Measurements from ENCODE around the gene ALCAM. TPM values are rescaled to one million over a fixed set of nuclear protein-coding genes. Genes with fewer than 3 reads are reported as not detected.

ALCAM gene
- total RNA-seq, 1 donor from 2014 or later: 26.1 TPM

DNA sequence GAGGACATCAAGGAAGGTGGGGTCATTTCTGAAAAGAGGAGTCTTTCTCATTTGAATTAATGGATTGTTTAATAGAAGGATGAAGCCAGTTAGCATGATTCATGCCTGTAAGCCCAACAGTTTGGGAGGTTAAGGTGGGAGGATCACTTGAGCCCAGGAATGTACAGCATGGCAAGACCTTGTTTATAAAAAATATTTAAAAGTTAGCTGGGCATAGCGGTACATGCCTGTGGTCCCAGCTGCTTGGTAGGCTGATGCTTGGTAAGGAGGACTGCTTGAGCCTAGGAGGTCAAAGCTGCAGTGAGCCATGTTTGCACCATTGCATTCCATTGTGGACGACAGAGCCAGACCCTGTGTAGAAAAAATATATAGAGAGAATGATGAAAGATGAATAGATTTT lies 165.5 kb downstream of the ALCAM start:
- intact Hi-C loops (cut with DNase I): no loop called here
- H3K27me3 ChIP-seq: no peaks in the 10 kb centered on the region
- no peak overlapping the region for H3K4me3 ChIP-seq
- no peak for DNase-seq (ENCODE audit: low spot score in 2 of 2)
- no peaks in the 10 kb centered on the region for H3K9me3 ChIP-seq
- no peaks in the 10 kb centered on the region for H3K4me1 ChIP-seq
- peaks cover 8 to 17% of the 10 kb centered on the region in 2 donors for H3K36me3 ChIP-seq
- TF ChIP-seq, protein P1, sequence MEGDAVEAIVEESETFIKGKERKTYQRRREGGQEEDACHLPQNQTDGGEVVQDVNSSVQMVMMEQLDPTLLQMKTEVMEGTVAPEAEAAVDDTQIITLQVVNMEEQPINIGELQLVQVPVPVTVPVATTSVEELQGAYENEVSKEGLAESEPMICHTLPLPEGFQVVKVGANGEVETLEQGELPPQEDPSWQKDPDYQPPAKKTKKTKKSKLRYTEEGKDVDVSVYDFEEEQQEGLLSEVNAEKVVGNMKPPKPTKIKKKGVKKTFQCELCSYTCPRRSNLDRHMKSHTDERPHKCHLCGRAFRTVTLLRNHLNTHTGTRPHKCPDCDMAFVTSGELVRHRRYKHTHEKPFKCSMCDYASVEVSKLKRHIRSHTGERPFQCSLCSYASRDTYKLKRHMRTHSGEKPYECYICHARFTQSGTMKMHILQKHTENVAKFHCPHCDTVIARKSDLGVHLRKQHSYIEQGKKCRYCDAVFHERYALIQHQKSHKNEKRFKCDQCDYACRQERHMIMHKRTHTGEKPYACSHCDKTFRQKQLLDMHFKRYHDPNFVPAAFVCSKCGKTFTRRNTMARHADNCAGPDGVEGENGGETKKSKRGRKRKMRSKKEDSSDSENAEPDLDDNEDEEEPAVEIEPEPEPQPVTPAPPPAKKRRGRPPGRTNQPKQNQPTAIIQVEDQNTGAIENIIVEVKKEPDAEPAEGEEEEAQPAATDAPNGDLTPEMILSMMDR (IDR thresholded peaks at IDR 0.05): no peak
- H3K27ac ChIP-seq: no peak overlapping the region

- TF ChIP-seq, protein P1 (IDR thresholded peaks at IDR 0.05): no peak
- Histone ChIP-seq H3K27me3 (no peaks in the 10 kb centered on the region), H3K4me1 (no peaks in the 10 kb centered on the region), H3K9me3 (no peaks in the 10 kb centered on the region), H3K4me3 (no peak overlapping the region), H3K27ac (no peak overlapping the region), H3K36me3 (peaks cover 8 to 21% of the 10 kb centered on the region in 2 donors)
- DNase-seq (ENCODE audit: low spot score in 2 of 2): no peak
- intact Hi-C loops (cut with DNase I): no loop called here
Observed at GRCh38 chr3:105533960-105534359, 167.3 kb downstream of the ALCAM start.

- peaks cover 8 to 21% of the 10 kb centered on the region in 2 donors for H3K36me3 ChIP-seq
- TF ChIP-seq, protein P1 (IDR thresholded peaks at IDR 0.05): no peak
- H3K9me3 ChIP-seq: no peaks in the 10 kb centered on the region
- H3K27me3 ChIP-seq: no peaks in the 10 kb centered on the region
- no peak overlapping the region for H3K27ac ChIP-seq
- H3K4me3 ChIP-seq: no peak overlapping the region
- no peaks in the 10 kb centered on the region for H3K4me1 ChIP-seq
- DNase-seq (ENCODE audit: low spot score in 2 of 2): no peak
- intact Hi-C loops (cut with DNase I): no loop called here
Observed at GRCh38 chr3:105534491-105534890, 167.8 kb downstream of the ALCAM start.

DNA sequence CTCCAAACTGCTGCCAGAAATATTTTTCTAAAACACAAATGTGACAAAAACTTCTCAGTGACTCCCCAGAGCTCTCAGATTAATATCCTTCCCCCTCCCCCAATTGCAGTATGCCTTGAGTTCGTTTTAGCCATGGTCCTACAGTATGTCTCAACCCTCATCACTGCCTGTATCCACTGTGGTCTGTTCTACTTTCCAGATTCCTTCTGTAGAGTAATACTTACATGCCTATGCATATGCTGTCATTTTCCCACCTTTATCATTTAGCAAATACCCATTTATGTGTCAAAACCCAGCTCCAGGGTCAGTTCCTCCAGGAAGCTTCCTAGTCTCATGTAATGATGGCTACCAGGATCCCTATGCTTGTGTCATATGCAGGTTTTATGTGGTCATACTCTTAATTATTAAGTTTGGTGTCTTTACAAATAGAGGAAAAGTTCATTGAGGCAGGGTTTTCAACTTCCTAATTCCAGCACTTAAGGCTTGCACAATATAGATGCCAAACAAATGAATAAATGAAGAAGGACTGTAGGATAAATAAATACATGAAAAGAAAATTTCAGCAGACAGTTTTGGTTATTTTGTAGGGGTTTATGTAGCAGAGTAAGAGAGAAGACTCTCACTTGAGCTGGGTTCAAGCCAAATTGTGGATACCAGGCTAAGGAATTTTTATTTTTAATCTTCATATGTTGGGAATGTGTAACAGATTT lies 170.8 kb downstream of the ALCAM start:
- TF ChIP-seq, protein P1 (IDR thresholded peaks at IDR 0.05): no peak
- intact Hi-C loops (cut with DNase I): no loop called here
- no peaks in the 10 kb centered on the region for H3K4me1 ChIP-seq

DNA sequence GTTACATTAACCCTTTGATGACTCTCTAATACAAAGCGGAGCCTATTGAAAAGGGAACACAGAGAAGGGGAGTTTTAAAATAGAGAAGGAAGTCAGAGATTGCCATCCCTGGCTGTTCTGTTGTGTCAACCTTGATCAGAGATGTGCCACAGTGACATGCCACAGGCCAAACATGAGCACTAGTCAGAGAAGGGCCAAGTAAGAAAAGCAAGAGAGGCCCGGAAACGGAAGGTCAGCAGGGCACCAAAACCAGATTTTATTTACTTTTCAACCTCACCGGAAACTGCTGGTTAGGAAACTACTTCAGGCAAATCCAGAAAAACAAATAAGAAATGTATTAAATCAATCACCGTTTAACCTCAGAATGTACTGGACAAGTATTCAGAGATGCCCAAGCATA lies 171.8 kb downstream of the ALCAM start:
- Histone ChIP-seq H3K4me3 (no peak overlapping the region), H3K36me3 (peaks cover 12 to 40% of the 10 kb centered on the region in 2 donors), H3K27me3 (no peaks in the 10 kb centered on the region), H3K4me1 (no peaks in the 10 kb centered on the region), H3K27ac (no peak overlapping the region), H3K9me3 (no peaks in the 10 kb centered on the region)
- TF ChIP-seq, protein P1 (IDR thresholded peaks at IDR 0.05): no peak
- DNase-seq (ENCODE audit: low spot score in 2 of 2): no peak
- intact Hi-C loops (cut with DNase I): no loop called here

More for the DNA sequence above, 170.8 kb downstream of the ALCAM start:
- Histone ChIP-seq H3K4me3 (no peak overlapping the region), H3K9me3 (no peaks in the 10 kb centered on the region), H3K27ac (no peak overlapping the region), H3K27me3 (no peaks in the 10 kb centered on the region), H3K36me3 (peaks cover 12 to 35% of the 10 kb centered on the region in 2 donors)
- DNase-seq (ENCODE audit: low spot score in 2 of 2): no peak
